GM18526 (cell line): ENCODE measurements around the gene LHB.

ENCODE experiments used
- POLR2A ChIP-seq: IDR thresholded peaks from 3 replicates; pipeline ENCODE4 v1.6.1; 2011; ENCODE audit not compliant: insufficient read length; ENCODE audit errors: extremely low read depth

The LHB gene

DNA sequence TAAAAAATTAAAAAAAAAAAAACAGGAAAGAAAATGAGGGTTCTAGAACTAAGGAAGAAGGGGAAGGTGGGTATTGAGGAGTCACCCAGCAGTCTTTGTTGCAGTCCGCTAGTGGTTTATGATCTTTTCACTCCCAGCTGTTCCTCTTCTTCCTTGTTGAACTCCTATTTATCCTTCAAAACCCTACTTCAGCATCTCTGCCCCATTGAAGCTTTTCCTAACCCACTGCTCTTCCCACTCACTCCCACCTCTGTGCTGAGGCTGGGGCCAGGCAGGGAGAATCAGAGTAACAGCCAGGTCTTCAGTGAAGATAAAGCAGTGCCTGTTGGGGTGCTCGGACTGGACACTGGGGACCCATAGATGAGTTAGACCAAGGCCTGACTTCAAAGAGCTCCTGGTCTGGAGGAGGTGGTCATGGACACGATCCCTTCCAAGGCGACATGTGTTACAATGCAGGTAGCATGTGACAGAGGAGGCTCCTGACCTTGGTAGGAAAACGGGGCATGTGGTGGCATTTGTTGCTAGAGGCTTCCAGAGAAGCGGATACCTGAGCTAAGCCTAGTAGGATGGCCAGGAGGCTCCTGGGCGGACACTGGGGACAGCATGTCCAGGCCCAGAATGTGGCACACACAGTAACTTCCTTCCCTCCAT is 11.8 kb downstream of the LHB start:
- TF ChIP-seq POLR2A: no peak

- no peak for TF ChIP-seq POLR2A
These were observed 12.8 kb downstream of the LHB start for GRCh38 chr19:49004133-49004532.

- TF ChIP-seq POLR2A: no peak
These were observed 17.2 kb downstream of the LHB start for GRCh38 chr19:48999481-49000325.

DNA sequence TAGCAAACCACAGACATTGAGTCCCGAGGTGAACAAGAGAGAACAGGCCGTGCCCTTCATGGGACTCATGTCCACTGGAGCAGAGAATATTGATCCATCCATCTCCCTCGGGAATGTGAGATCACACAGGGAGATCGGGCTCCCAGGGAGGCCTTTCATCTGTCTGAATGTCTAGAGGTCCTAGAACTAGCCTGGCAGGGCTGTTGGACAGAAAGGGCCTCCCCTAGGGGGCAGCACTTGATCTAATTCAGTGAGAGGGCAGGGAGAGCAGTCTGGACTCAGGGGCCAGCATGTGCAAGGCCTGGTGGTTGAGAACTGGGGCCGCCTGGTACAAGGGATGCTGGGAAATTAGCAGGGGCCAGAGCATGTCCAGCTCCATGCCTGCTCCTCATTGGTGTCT is 18.9 kb downstream of the LHB start:
- no peak for TF ChIP-seq POLR2A

DNA sequence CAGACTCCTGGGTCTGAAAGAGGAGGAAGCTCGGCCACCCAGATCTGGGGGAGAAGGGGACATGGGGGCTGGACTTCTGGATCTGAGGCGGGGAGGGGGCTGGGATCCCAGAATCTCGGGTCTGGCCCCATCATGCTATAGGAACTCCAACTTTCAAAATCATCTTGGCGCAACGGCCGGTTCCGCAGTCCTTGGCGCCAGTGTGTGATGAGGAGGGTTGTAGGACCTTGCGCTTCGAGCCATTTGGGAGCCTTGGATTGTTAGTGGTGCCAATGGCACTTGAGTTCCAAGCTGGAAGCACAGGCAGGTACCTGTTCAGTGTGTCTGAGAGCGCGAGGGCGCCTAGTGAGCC is 22.9 kb downstream of the LHB start:
- TF ChIP-seq POLR2A: no peak

DNA sequence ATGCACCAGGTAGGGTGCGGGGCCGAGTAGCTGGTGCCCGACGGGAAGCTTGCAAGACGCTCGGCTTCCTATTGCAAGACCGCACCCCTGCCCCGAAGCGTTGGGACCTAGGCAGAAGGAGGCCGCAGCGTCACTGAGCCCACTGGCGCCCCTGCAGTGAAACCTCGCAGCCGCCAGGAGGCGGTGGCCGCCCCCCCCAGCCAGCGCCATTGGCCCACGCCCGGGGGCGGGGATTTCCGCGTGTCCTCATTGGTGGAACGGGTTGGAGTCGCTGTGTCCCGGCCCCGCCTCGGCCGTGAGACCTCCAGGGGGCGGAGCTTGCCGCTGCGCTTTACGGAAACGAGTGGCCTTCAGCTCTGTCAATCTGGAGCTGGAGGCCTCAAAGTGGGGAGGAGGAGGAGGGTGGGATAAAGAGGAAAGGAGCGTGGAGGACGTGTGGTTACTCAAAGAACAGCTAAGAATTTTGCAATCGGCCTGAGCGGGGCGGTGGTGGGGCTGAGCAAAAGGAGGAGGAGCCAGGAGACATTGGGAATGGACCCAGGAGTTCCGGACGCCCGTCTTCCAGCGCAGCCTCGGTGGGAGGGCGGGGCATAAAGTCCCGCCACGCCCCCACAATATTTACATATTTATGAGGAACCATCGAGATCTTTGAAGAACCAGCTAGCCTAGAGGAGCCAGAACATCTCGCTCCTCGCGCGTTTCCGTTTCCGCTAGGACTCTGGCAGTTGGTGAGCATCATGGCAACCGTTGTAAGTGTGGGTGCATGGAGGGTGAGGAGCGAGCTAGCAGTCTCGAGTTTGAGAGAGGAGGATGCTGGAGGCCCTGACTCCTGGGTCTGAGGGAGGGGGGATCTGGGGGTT is 23.5 kb downstream of the LHB start, which contains the start of the genes GYS1 and RUVBL2:
GYS1 (minus strand) TSS at position 135 of the 860 bp plus-strand sequence. CDS start 197 bp downstream, outside the sequence.
RUVBL2 (plus strand) TSS at position 713 of the 860 bp plus-strand sequence; CDS start at position 738, 25 bp downstream.
- TF ChIP-seq POLR2A: peak; percentile 89

DNA sequence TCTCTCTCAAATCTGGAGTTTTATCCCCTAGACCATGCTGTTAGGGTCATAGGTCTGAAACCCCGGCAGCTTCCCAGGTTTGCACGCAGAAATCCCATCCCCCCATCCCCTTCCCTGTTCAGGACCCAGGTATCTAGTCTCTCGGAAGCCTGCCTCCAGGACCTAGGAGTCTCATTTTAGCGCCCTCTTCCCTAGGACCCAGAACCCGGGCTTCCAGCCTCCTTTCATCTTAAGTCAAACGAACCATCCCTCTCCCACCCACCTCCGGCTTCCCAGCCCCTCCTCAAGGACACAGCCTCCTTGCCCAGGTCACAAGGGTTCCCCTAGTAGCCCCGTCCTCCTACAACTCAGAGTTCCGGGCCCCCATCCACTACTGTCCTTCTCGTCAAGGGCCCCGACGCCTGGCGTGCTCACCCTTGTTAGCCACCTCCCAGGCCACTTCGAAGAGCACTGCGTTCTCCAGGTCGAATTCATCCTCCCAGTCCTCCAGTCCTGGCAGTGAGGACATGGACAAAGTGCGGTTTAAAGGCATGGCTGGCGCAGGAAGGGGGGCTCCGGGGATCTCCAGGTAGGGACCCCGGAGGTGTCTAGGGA is 24.2 kb downstream of the LHB start:
- no peak for TF ChIP-seq POLR2A

- no peak for TF ChIP-seq POLR2A
These were observed 24.9 kb downstream of the LHB start for GRCh38 chr19:48991873-48992580.

GRCh38 chr19:48991011-48991609 is 25.8 kb downstream of the LHB start:
- no peak for TF ChIP-seq POLR2A

DNA sequence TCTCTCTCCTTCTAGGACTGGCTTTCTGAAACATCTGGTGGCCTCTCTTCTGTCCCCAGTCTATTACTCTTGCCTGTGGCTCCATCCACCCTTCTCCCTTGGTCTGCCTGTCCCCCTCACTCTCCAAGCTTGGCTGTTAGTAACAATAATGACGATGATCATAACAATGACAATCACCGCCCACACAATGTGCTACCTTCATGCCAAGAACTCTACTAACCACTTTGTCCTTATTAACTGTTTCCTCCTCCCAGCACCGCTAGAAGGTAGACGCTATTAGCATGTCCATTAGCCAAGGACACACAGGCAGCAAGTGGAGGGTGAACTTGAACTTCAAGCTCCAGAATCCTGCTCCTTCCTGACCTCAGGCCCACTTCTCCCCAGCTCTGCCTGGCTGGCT is 26.5 kb downstream of the LHB start:
- TF ChIP-seq POLR2A: no peak

DNA sequence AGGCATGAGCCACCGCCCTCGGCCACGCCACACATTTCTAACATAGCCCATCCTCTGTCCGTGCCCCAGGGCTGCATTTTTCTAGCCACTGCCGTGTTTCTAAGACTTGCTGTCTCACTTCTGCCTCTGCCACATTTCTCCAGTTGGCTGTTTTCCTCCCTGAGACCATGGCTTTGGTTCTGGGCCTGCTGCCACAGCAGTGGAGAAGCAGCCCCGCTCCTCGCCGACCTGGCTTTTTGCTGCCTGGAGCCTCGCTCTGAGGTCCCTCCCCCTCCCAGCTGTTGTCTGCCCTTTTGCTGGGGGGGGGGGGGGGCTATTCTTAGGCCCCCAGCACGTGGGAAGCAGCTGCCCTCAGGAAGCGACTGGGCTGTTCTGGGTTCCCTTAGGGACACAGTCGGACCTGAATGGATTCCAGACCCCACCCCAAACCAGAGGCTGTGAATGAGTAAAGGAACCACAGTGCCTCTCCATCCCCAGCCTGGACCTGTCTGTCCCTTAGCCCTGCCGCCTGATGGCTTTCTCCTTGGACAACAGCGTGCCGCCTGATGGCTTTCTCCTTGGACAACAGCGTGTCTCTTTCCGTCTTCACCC is 27.1 kb downstream of the LHB start:
- no peak for TF ChIP-seq POLR2A

GRCh38 chr19:48988860-48989259 is 28.0 kb downstream of the LHB start:
- no peak for TF ChIP-seq POLR2A

- no peak for TF ChIP-seq POLR2A
These were observed 28.6 kb downstream of the LHB start for GRCh38 chr19:48988286-48988685.

DNA sequence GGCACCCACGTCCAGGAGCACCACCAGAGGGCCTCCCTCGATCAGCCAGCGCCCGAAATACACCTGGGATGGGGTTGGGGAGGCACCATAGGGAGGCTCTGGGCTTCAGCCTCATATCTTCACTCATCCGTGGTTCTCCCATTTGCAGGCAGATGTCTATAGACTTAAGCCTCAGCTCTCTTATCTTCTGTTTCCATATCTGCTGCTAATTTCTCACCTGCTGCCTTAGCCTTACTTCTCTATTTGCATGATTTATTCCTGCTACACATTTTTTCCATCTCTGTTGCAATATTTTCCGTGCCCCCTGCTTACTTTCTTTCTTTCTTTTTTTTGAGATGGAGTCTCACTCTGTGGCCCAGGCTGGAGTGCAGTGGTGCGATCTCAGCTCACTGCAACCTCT is 29.6 kb downstream of the LHB start:
- no peak for TF ChIP-seq POLR2A
